ENCODE data around the gene KRT12. TPM values are rescaled to one million over a fixed set of nuclear protein-coding genes. Genes with fewer than 3 reads are reported as not detected.

The KRT12 gene
- total RNA-seq, 1 experiment from 2014 or later: not detected

GRCh38 chr17:40873801-40874200 lies 6.8 kb upstream of the KRT12 start:
- Histone ChIP-seq H3K27me3 (ENCODE audit: low read length) (no peaks in the 10 kb centered on the region), H3K4me1 (ENCODE audit: low read length) (no peaks in the 10 kb centered on the region), H3K9me2 (replicated peaks; ENCODE audit: insufficient read depth, low read length) (no peaks in the 10 kb centered on the region), H3K27ac (ENCODE audit: low read length) (no peak overlapping the region), H3K79me2 (ENCODE audit: low read length) (no peaks in the 10 kb centered on the region), H3K4me2 (ENCODE audit: low read depth, low read length, poor library complexity, severe bottlenecking) (no peak overlapping the region), H3K36me3 (ENCODE audit: insufficient read depth, low read length) (no peaks in the 10 kb centered on the region), H3K9ac (ENCODE audit: low read length) (no peak overlapping the region), H4K20me1 (ENCODE audit: insufficient read depth, low read depth, low read length) (no peaks in the 10 kb centered on the region), H3K4me3 (ENCODE audit: low read length) (no peak overlapping the region), H3K9me3 (ENCODE audit: low read length) (no peaks in the 10 kb centered on the region), H2AFZ (ENCODE audit: low read length) (no peak overlapping the region)
- no peak for DNase-seq

DNA sequence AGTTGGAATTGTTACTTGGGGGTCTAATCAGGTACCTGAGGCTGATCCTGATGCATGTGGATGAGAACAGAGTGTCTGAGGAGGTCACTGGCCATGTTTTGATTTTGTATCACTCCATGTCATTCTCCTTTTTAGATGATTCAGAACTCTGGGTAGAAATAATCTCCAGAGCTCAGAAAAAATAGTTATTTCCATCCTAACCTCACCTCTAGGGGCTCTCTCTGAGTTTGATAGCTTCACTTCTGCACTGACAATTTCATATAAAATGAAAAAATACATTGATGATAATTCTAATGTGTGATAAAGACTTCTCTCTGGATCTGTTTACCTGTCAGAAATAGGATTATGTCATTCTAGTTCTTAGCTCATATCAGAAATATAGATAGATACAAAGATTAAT lies 6.2 kb upstream of the KRT12 start:
- no peaks in the 10 kb centered on the region for H3K9me2 ChIP-seq (replicated peaks; ENCODE audit: insufficient read depth, low read length)
- no peak overlapping the region for H3K4me2 ChIP-seq (ENCODE audit: low read depth, low read length, poor library complexity, severe bottlenecking)
- no peaks in the 10 kb centered on the region for H4K20me1 ChIP-seq (ENCODE audit: insufficient read depth, low read depth, low read length)
- H3K79me2 ChIP-seq (ENCODE audit: low read length): no peaks in the 10 kb centered on the region
- H2AFZ ChIP-seq (ENCODE audit: low read length): no peak overlapping the region
- no peak overlapping the region for H3K4me3 ChIP-seq (ENCODE audit: low read length)
- DNase-seq: no peak
- H3K9ac ChIP-seq (ENCODE audit: low read length): no peak overlapping the region
- no peaks in the 10 kb centered on the region for H3K9me3 ChIP-seq (ENCODE audit: low read length)
- no peak overlapping the region for H3K27ac ChIP-seq (ENCODE audit: low read length)
- no peaks in the 10 kb centered on the region for H3K27me3 ChIP-seq (ENCODE audit: low read length)
- no peaks in the 10 kb centered on the region for H3K4me1 ChIP-seq (ENCODE audit: low read length)
- H3K36me3 ChIP-seq (ENCODE audit: insufficient read depth, low read length): no peaks in the 10 kb centered on the region

DNA sequence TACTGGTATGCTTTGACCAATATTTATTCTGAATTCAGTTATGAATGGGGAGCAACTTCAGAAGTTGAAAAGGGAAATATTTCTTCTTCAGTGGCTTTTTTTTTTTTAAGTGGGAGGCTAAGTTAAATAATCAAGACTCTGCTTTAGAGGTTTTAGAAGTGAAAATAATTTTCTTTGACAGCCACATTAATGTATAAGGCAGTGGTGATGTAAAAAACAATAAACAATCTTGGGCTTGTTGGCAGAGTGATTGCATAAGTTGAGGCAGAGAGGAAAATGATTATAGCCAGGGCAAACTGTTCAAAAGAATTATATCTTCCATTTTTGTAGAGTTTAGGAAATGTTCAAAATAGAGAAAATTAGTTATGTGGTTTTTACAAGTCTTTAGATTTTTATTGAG lies 5.4 kb upstream of the KRT12 start:
- Histone ChIP-seq H3K9ac (ENCODE audit: low read length) (no peak overlapping the region), H3K79me2 (ENCODE audit: low read length) (no peaks in the 10 kb centered on the region), H3K4me2 (ENCODE audit: low read depth, low read length, poor library complexity, severe bottlenecking) (no peak overlapping the region), H3K36me3 (ENCODE audit: insufficient read depth, low read length) (no peaks in the 10 kb centered on the region), H3K9me2 (replicated peaks; ENCODE audit: insufficient read depth, low read length) (no peaks in the 10 kb centered on the region), H3K27ac (ENCODE audit: low read length) (no peak overlapping the region), H3K4me1 (ENCODE audit: low read length) (no peaks in the 10 kb centered on the region), H3K27me3 (ENCODE audit: low read length) (no peaks in the 10 kb centered on the region), H3K4me3 (ENCODE audit: low read length) (no peak overlapping the region), H3K9me3 (ENCODE audit: low read length) (no peaks in the 10 kb centered on the region), H4K20me1 (ENCODE audit: insufficient read depth, low read depth, low read length) (no peaks in the 10 kb centered on the region), H2AFZ (ENCODE audit: low read length) (no peak overlapping the region)
- DNase-seq: no peak

DNA sequence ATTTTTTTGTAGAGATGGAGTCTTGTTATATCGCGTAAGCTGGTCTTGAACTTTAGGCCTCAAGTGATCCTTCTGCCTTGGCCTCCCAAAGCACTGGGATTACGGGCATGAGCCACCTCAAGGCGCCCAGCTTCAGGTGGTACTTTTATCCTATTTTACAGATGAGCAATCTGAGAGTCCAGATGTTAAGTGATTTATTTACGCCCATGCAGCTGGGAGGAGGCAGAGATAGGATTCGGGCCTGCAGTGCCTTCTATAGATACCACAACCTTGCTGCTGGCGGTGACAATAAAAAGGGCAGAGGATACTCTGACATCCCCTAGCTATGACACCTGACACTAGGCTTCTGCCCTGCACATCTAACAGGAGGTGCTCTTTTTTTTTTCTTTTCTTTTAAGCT lies 4.3 kb upstream of the KRT12 start:
- DNase-seq: no peak
- no peaks in the 10 kb centered on the region for H4K20me1 ChIP-seq (ENCODE audit: insufficient read depth, low read depth, low read length)
- no peaks in the 10 kb centered on the region for H3K79me2 ChIP-seq (ENCODE audit: low read length)
- no peaks in the 10 kb centered on the region for H3K27me3 ChIP-seq (ENCODE audit: low read length)
- H3K9me3 ChIP-seq (ENCODE audit: low read length): no peaks in the 10 kb centered on the region
- H3K4me3 ChIP-seq (ENCODE audit: low read length): no peak overlapping the region
- H2AFZ ChIP-seq (ENCODE audit: low read length): no peak overlapping the region
- H3K4me1 ChIP-seq (ENCODE audit: low read length): no peaks in the 10 kb centered on the region
- H3K4me2 ChIP-seq (ENCODE audit: low read depth, low read length, poor library complexity, severe bottlenecking): no peak overlapping the region
- H3K9me2 ChIP-seq (replicated peaks; ENCODE audit: insufficient read depth, low read length): no peaks in the 10 kb centered on the region
- H3K9ac ChIP-seq (ENCODE audit: low read length): no peak overlapping the region
- H3K27ac ChIP-seq (ENCODE audit: low read length): no peak overlapping the region
- H3K36me3 ChIP-seq (ENCODE audit: insufficient read depth, low read length): no peaks in the 10 kb centered on the region

- no peak overlapping the region for H3K4me3 ChIP-seq (ENCODE audit: low read length)
- no peak overlapping the region for H2AFZ ChIP-seq (ENCODE audit: low read length)
- H4K20me1 ChIP-seq (ENCODE audit: insufficient read depth, low read depth, low read length): no peaks in the 10 kb centered on the region
- no peaks in the 10 kb centered on the region for H3K9me3 ChIP-seq (ENCODE audit: low read length)
- no peaks in the 10 kb centered on the region for H3K27me3 ChIP-seq (ENCODE audit: low read length)
- no peak overlapping the region for H3K4me2 ChIP-seq (ENCODE audit: low read depth, low read length, poor library complexity, severe bottlenecking)
- H3K9me2 ChIP-seq (replicated peaks; ENCODE audit: insufficient read depth, low read length): no peaks in the 10 kb centered on the region
- H3K79me2 ChIP-seq (ENCODE audit: low read length): no peaks in the 10 kb centered on the region
- H3K27ac ChIP-seq (ENCODE audit: low read length): no peak overlapping the region
- no peaks in the 10 kb centered on the region for H3K4me1 ChIP-seq (ENCODE audit: low read length)
- no peak for DNase-seq
- H3K9ac ChIP-seq (ENCODE audit: low read length): no peak overlapping the region
- no peaks in the 10 kb centered on the region for H3K36me3 ChIP-seq (ENCODE audit: insufficient read depth, low read length)
Observed at GRCh38 chr17:40870136-40870535, 3.1 kb upstream of the KRT12 start.

DNA sequence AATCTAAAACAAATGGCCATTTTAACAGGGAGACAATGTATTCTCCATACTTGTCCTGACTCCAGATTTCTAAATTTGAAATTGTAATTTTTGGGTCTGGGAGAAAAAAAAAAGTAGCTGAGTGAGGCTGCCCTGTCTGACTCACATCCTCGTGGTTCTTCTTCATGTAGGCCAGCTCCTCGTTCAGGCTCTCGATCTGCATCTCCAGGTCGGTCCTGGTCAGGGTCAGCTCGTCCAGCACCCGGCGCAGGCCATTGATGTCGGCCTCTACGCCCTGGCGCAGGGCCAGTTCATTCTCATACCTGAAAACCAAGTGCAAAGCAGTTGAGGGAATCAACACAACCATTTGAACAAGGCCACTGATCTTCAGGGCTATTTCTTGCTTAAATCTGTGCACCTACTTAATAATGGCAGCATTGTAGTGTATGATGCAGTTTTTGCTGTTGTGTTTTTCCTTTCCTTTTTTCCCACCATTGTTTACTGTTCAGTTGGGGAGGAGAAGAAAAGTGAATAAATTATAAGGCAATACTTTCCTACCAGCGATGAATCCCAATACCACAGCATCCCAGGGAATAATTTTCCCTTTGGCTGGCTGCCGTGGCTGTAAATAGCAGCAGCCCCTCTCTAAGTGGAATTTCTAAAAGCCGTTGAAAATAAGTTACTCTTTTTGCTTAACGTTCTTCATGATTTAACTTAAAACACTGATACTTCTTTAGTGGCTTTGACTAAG lies 2.2 kb downstream of the KRT12 start:
- Histone ChIP-seq H3K27ac (ENCODE audit: low read length) (no peak overlapping the region), H3K79me2 (ENCODE audit: low read length) (no peaks in the 10 kb centered on the region), H3K4me2 (ENCODE audit: low read depth, low read length, poor library complexity, severe bottlenecking) (no peak overlapping the region), H3K4me3 (ENCODE audit: low read length) (no peak overlapping the region), H3K9ac (ENCODE audit: low read length) (no peak overlapping the region), H3K27me3 (ENCODE audit: low read length) (no peaks in the 10 kb centered on the region), H4K20me1 (ENCODE audit: insufficient read depth, low read depth, low read length) (no peaks in the 10 kb centered on the region), H3K36me3 (ENCODE audit: insufficient read depth, low read length) (no peaks in the 10 kb centered on the region), H2AFZ (ENCODE audit: low read length) (no peak overlapping the region), H3K9me3 (ENCODE audit: low read length) (no peaks in the 10 kb centered on the region), H3K9me2 (replicated peaks; ENCODE audit: insufficient read depth, low read length) (no peaks in the 10 kb centered on the region), H3K4me1 (ENCODE audit: low read length) (no peaks in the 10 kb centered on the region)
- DNase-seq: no peak

DNA sequence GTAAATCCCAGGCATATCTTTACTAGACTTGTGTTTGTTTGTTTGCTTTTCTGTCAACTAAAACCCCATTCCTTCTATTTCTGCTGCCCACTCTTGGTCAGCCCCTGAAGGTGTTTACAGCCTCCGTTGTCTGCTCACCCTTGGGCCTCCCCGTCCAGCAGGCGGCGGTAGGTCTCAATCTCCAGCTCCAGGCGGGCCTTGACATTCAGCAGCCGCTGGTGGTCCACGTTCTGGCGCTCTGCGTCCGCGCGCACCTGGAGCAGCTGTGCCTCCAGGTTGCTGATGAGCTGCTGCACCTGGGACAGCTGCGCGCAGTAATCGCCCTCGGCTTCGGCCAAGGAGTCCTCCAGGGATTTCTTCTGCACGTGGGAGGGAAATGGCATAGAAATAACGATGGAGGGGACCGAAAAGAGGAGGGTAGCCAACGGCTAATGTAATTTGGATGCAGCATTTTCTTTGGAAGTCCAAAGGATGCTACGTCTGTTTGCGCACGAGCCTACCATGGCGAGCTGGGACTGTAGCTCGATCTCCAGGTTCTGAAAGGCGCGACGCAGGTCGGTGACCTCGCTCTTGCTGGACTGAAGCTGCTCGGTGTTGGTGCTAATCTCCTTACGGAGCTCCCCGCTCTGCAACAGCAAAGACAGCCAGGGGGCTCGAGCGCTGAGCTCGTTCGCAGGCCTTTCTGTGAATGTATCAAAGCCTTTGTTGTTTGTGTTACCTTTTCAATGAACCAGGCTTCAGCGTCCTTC lies 3.9 kb downstream of the KRT12 start:
- Histone ChIP-seq H3K4me2 (ENCODE audit: low read depth, low read length, poor library complexity, severe bottlenecking) (no peak overlapping the region), H4K20me1 (ENCODE audit: insufficient read depth, low read depth, low read length) (no peaks in the 10 kb centered on the region), H3K9me2 (replicated peaks; ENCODE audit: insufficient read depth, low read length) (no peaks in the 10 kb centered on the region), H3K36me3 (ENCODE audit: insufficient read depth, low read length) (no peaks in the 10 kb centered on the region), H3K27ac (ENCODE audit: low read length) (no peak overlapping the region), H2AFZ (ENCODE audit: low read length) (no peak overlapping the region), H3K27me3 (ENCODE audit: low read length) (no peaks in the 10 kb centered on the region), H3K79me2 (ENCODE audit: low read length) (no peaks in the 10 kb centered on the region), H3K4me1 (ENCODE audit: low read length) (no peaks in the 10 kb centered on the region), H3K4me3 (ENCODE audit: low read length) (no peak overlapping the region), H3K9me3 (ENCODE audit: low read length) (no peaks in the 10 kb centered on the region), H3K9ac (ENCODE audit: low read length) (no peak overlapping the region)
- DNase-seq: no peak

DNA sequence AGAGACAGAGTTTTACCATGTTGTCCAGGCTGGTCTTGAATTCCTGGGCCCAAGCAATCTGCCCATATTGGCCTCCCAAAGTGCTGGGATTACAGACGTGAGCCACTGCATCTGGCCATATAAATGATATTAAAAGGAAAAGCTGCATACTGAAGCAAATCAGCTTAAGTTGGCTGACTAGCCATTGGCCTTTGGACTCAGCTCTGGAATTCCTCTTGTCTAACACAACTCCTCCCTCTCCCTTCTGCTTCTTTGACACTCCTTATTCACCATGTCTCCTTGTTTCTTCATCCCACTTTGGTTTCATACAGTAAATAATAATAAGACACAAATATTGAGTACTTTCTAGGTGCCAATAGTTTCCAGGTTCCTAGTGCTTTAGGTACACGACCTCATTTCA lies 7.5 kb downstream of the KRT12 start:
- Histone ChIP-seq H3K9ac (ENCODE audit: low read length) (no peak overlapping the region), H2AFZ (ENCODE audit: low read length) (no peak overlapping the region), H3K4me2 (ENCODE audit: low read depth, low read length, poor library complexity, severe bottlenecking) (no peak overlapping the region), H3K36me3 (ENCODE audit: insufficient read depth, low read length) (no peaks in the 10 kb centered on the region), H3K79me2 (ENCODE audit: low read length) (no peaks in the 10 kb centered on the region), H3K27me3 (ENCODE audit: low read length) (no peaks in the 10 kb centered on the region), H3K4me3 (ENCODE audit: low read length) (no peak overlapping the region), H3K9me3 (ENCODE audit: low read length) (no peaks in the 10 kb centered on the region), H3K9me2 (replicated peaks; ENCODE audit: insufficient read depth, low read length) (no peaks in the 10 kb centered on the region), H4K20me1 (ENCODE audit: insufficient read depth, low read depth, low read length) (no peaks in the 10 kb centered on the region), H3K27ac (ENCODE audit: low read length) (no peak overlapping the region), H3K4me1 (ENCODE audit: low read length) (no peaks in the 10 kb centered on the region)
- no peak for DNase-seq
